NCI-H2081 treated with DMSO at 0.1 percent for 48 hours (cell line): Measurements from ENCODE around the gene SLC44A4.
"Not testable (repeated sequence)": the region's sequence is repeated elsewhere in the genome, so short reads cannot be mapped to it uniquely, and the experiment has no call there.

Source experiments
- DNase-seq: peaks from one replicate; lab custom pipeline; 2025; lab: John Stamatoyannopoulos, UW

SLC44A4 gene

DNA sequence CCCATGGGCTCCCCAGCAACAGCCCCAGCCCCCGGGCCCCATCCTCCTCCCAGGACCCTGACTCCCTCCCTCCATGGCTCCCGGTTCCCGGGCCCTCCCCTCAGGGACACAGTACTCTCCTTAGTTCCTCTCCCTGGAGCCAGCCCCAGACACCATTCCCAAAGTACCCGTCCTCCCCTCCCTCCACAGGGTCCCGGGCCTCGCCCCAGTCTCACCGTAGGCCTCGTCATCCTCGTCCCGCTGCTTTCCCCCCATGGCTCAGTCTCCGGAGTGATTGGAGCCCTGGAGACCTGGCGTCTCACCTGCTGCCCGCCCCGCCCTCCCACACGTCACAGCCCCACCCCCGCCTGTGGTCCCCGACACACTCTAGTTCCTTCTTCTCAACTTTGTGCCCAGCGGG is at the start of gene SLC44A4:
Gene SLC44A4 (minus strand): TSS at position 272 of the 400 bp plus-strand sequence. CDS start 17 bp downstream, at position 255.
- no peak for DNase-seq

GRCh38 chr6:31928672-31928939 is 49.8 kb upstream of the SLC44A4 start:
- DNase-seq: no peak

GRCh38 chr6:31927863-31928671 is 49.3 kb upstream of the SLC44A4 start:
- no peak for DNase-seq

- no peak for DNase-seq
These were observed 48.6 kb upstream of the SLC44A4 start, which contains the start of gene C2 for GRCh38 chr6:31927242-31927862. Gene C2 (plus strand): TSS chr6:31927717. CDS start chr6:31927753, 36 bp downstream.

GRCh38 chr6:31922942-31923341 is 44.1 kb upstream of the SLC44A4 start:
- no peak for DNase-seq

- DNase-seq: no peak
These were observed 42.0 kb upstream of the SLC44A4 start for GRCh38 chr6:31920811-31921210.

GRCh38 chr6:31919624-31920303 is 41.0 kb upstream of the SLC44A4 start:
- no peak for DNase-seq

GRCh38 chr6:31918069-31918720 is 39.4 kb upstream of the SLC44A4 start:
- no peak for DNase-seq

GRCh38 chr6:31915756-31916155 is 37.0 kb upstream of the SLC44A4 start:
- no peak for DNase-seq

DNA sequence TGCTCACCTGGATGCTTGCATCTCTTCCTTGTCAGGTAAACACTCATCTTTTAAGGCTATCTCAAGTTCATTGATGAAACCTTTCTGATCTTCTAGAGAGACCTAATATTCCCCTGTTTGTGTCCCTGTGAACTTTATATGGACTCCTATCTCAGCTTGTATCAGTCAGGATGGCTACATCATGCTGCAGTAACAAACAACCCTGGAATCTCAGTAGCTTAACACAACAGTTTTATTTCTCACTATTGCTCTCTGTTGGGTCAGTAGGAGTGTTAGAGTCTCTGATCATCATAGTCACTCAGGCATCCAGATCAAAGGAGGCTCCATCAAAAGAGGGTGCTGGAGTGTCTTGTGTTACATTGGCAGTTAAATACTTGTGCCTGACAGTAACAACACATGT is 36.6 kb upstream of the SLC44A4 start:
- no peak for DNase-seq

- no peak for DNase-seq
These were observed 33.2 kb upstream of the SLC44A4 start for GRCh38 chr6:31911826-31912585.

GRCh38 chr6:31909298-31909697 is 30.5 kb upstream of the SLC44A4 start:
- not testable (repeated sequence) for DNase-seq

DNA sequence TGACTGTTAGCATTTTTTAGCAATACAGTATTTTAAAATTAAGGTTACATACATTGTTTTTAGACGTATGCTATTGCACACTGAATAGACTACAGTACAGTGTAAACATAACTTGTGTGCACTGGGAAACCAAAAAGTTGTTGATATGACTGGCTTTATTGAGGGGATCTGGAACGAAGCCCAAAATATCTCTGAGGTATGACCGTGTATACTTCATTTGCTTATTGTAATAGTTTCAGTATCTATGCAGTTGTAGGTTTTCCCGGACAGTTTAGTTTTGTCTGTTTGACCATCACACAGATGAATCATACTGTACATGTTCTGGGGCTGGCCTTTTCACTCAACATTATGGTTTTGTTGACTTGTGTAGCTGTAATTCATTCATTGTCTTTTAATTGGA is 30.0 kb upstream of the SLC44A4 start:
- no peak for DNase-seq

- DNase-seq: not testable (repeated sequence)
These were observed 29.5 kb upstream of the SLC44A4 start for GRCh38 chr6:31908255-31908654.

- DNase-seq: no peak
These were observed 28.5 kb upstream of the SLC44A4 start for GRCh38 chr6:31907158-31907813.

GRCh38 chr6:31906727-31907126 is 27.9 kb upstream of the SLC44A4 start:
- not testable (repeated sequence) for DNase-seq

DNA sequence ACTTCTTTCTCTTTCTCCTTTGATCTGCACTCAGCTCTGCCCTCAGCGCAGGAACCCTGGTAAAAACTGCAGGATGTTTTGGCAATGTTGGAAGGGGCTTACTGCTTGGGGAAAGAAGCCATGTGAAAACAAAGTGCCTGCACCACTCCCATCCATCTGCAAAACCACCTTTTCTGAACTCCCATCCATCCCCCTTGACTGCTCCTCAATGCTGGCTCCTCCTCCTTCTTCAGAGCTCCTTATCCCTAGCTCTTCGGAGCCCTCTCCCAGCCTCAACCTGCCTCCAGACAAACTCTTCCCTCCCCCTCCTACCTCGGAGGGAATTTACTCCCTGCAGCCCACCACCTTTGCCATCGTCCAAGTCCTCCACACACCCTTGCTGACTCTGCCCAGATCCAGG is 27.3 kb upstream of the SLC44A4 start:
- no peak for DNase-seq

DNA sequence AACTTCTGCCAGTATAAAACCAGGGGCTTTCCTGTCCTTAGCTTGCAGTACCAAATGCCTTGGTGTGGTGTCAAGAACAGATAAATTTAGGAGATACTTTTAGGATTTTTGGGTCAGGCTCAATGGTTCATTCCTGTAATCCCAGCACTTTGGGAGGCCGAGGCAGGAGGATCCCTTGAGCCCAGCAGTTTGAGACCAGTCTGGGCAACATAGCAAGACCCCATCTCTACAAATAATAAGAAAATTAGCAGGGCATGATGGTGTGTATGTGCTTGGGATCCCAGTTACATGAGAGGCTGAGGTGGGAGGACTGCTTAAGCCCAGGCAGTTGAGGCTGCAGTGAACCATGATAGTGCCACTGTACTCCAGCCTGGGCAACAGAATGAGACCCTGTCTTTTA is 26.2 kb upstream of the SLC44A4 start:
- DNase-seq: no peak

GRCh38 chr6:31903957-31904356 is 25.2 kb upstream of the SLC44A4 start:
- no peak for DNase-seq

DNA sequence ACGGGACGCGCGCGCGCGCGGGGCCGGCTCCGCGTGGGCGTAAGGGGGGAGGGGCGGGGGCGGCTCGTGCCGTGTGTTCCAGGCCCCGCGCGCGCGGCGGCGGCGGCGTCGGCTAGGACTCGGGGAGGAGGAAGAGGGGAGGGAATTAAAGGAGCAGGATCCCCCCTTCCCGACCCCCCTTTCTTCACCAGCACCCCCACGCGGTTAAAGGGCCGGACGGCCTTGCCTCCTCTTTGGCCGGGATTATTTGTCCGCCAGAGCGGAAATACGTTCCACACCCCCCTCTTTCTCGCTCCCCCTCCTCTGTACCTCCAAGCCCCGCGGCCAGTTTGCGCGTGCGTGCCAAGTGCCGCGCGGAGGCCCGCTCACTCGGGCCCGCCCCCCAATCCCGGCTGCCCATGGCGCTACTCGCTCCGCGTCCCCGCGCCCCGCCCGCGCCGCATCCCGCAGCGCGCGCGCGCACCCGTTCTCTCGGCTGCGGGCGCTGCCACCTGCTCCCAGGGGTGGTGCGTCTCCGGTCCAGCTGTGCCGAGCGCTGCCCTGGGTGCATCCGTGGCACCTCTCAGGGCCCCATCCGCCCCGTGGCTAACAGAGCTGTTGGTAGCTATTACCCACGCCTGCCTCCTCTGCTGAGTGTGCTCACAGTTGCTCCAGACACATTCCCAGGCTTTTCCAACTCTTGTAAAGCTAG is 23.3 kb upstream of the SLC44A4 start, which contains the start of gene ZBTB12:
Gene ZBTB12 (minus strand): TSS at position 134 of the 691 bp plus-strand sequence. CDS start 781 bp downstream, outside the sequence.
- peak; percentile 82 for DNase-seq
